Measurements from ENCODE around the gene TMEM203.

The TMEM203 gene

DNA sequence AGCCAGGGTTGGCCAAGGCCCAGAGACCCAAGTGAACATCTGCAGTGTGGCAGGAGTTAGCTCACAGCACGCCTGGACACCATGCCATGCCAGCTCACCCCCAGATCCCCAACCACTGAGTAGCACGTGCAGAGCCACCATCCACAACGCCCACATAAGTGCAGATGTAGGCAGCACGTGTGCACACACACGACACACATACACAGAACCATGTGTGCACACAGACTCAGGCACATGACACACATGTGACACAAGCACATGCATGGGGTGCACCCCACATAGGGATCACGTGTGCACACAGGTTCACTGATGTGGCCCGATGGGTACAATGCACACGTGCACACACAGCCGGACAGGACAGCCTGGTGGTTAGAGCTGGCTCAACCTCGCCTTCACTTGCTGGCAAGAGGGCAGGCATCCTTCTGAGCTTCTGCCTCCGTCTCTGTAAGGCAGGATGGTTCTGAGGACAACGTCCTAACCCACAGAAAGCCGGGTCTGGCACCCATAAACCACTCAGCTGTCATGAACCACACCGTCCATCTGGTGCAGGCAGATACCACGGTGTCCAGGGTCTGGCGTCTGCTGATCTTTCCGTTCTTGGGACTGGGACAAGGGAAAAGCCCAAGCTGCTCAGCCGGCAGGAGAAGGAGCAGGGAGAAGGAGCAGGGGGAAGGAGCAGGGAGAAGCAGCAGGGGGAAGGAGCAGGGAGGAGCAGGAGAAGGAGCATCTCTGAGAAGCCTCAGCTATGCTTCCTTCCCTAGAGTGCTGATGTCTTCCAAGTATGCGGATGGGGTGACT, 47.6 kb downstream of the TMEM203 start:
- in situ Hi-C loops (cut with MboI; ENCODE audit: low sequenced_read_pairs): no loop called here

DNA sequence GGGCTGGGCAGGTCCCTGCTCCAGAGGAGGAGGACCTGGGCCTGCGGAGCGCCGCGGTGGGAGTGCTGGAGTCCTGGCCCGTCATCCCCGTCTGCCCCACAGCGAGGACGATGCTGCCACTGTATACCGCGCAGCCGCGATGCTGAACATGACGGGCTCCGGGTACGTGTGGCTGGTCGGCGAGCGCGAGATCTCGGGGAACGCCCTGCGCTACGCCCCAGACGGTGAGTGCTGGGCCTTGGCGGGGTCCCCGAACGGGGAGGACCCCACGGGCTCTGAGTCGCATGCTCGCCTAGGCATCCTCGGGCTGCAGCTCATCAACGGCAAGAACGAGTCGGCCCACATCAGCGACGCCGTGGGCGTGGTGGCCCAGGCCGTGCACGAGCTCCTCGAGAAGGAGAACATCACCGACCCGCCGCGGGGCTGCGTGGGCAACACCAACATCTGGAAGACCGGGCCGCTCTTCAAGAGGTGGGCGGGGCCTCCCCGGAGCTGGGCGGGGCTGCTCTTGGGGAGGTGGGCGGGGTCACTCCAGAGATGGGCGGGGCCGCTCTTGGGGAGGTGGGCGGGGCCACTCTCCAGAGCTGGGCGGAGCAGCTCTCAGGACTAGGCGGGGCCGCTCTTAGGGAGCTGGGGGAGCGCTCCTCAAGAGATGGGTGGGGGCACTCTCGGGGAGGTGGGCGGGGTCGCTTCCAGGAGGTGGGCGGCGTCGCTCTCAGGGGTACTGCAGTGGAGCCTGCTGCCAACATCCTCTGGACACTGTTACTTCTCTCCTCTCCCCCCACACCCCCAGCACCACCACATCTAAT, 48.7 kb downstream of the TMEM203 start:
- in situ Hi-C loops (cut with MboI; ENCODE audit: low sequenced_read_pairs): no loop called here

Data from HL-60/S4 treated with phorbol 12-myristate 13-acetate at 8.2 ng/mL for 4 days and 3 days (cell line).